Gastroesophageal sphincter (tissue), 4 donors: ENCODE data around the gene ABHD12. TPM values are rescaled to one million over a fixed set of nuclear protein-coding genes. Genes with fewer than 3 reads are reported as not detected.

Source experiments
- ATAC-seq: fragments of 150-250 bp; one replicate; pipeline ENCODE4 v1.9.1; 2016; ENCODE audit warnings: mild to moderate bottlenecking, moderate library complexity
- H3K27ac ChIP-seq, 4 donors: fragments of 200-600 bp; sonication (generic) in 3 of 4; 1 replicate in 3 of 4; 2 replicates in 1 of 4; pipeline ENCODE4 v1.5.1; 2016 to 2019
- H3K27me3 ChIP-seq: fragments of 200-600 bp; sonication (generic); one replicate; pipeline ENCODE4 v1.5.1; 2019
- H3K36me3 ChIP-seq, 2 donors: fragments of 200-600 bp; sonication (generic); one replicate each; pipeline ENCODE4 v1.5.1; 2019; ENCODE audit warnings: control low read depth in 1 of 2
- H3K4me1 ChIP-seq, 3 donors: fragments of 200-600 bp; sonication (generic); 1 replicate in 2 of 3; 2 replicates in 1 of 3; pipeline ENCODE4 v1.5.1; 2016 to 2019; ENCODE audit warnings: control low read depth in 2 of 3
- H3K4me3 ChIP-seq, 2 donors: fragments of 200-600 bp; sonication (generic); one replicate each; pipeline ENCODE4 v1.5.1; 2019; ENCODE audit warnings: mild to moderate bottlenecking in 1 of 2, moderate library complexity in 1 of 2
- H3K9me3 ChIP-seq, 3 donors: fragments of 200-600 bp; sonication (generic); one replicate each; pipeline ENCODE4 v1.5.1; 2017 to 2019; ENCODE audit warnings: control low read depth in 2 of 3
- CTCF ChIP-seq, 4 experiments: fragments of 200-600 bp in 2 of 4; fragments of 450-650 bp in 2 of 4; sonication (generic) in 1 of 4; IDR thresholded peaks; one replicate each; pipeline ENCODE4 v1.5.1; 2017 to 2019; ENCODE audit warnings: antibody characterized with exemption in 4 of 4, mild to moderate bottlenecking in 2 of 4, moderate library complexity in 2 of 4
- EP300 ChIP-seq: sonication (generic); formaldehyde crosslinking; IDR thresholded peaks from one replicate; pipeline ENCODE4 v1.6.1; 2017; ENCODE audit warnings: antibody characterized with exemption, mild to moderate bottlenecking
- POLR2A ChIP-seq, 2 donors: fragments of 450-650 bp; IDR thresholded peaks; one replicate each; pipeline ENCODE4 v1.6.1; 2017; ENCODE audit warnings: antibody characterized with exemption in 2 of 2, mild to moderate bottlenecking in 2 of 2, moderate library complexity in 1 of 2
- POLR2AphosphoS5 ChIP-seq: sonication (generic); formaldehyde crosslinking; IDR thresholded peaks from one replicate; pipeline ENCODE4 v1.6.1; 2017; ENCODE audit warnings: antibody characterized with exemption
- WGBS, 2 donors: methylation state at CpG; one replicate each; pipeline ENCODE4 v1.1.5; 2018; ENCODE audit warnings: low coverage in 1 of 2; 5-methylcytosine and 5-hydroxymethylcytosine counted together
- total RNA-seq, 4 donors: library from RNA; depleted of rRNA; stranded (reverse); fragments of >200 nt; gene quantifications; one replicate each; pipeline ENCODE4 v1.1.0, GENCODE V29; 2016

Gene ABHD12
- total RNA-seq, 4 donors from 2014 or later, result 19.2 to 45.9 (median 39.3) TPM

GRCh38 chr20:25310921-25311728 lies 79.5 kb downstream of the ABHD12 start:
- peaks cover 0 to 31% (median 18%) of the 10 kb centered on the region in 3 donors for H3K4me1 ChIP-seq
- ATAC-seq, result no peak

GRCh38 chr20:25310268-25310920 lies 80.2 kb downstream of the ABHD12 start:
- H3K4me3 ChIP-seq, result peak overlapping the region in 1 of 2 donors; percentile 11

More at GRCh38 chr20:25310921-25311728, 79.5 kb downstream of the ABHD12 start:
- 35 to 71% methylated on average over 3 to 5 of the region's 6 CpGs for WGBS, 2 donors
- peaks cover 0 to 53% of the 10 kb centered on the region in 2 donors for H3K36me3 ChIP-seq
- peak overlapping the region in 3 of 4 donors; percentile 71 to 76 (median 76) for H3K27ac ChIP-seq
- TF ChIP-seq POLR2A (IDR thresholded peaks at IDR 0.05) (no peak), CTCF (IDR thresholded peaks at IDR 0.05) (no peak)
- H3K4me3 ChIP-seq, result peak overlapping the region in 1 of 2 donors; percentile 11
- no peaks in the 10 kb centered on the region for H3K27me3 ChIP-seq
- no peaks in the 10 kb centered on the region for H3K9me3 ChIP-seq

GRCh38 chr20:25309395-25310267 lies 81.0 kb downstream of the ABHD12 start:
- Histone ChIP-seq H3K9me3 (no peaks in the 10 kb centered on the region), H3K4me1 (peaks cover 0 to 31% (median 18%) of the 10 kb centered on the region in 3 donors), H3K4me3 (no peak overlapping the region), H3K36me3 (peaks cover 0 to 47% of the 10 kb centered on the region in 2 donors), H3K27ac (peak overlapping the region in 3 of 4 donors; percentile 71 to 76 (median 76)), H3K27me3 (no peaks in the 10 kb centered on the region)
- ATAC-seq, result peak; percentile 83
- WGBS, 2 donors, result no CpG with 5 or more reads among the region's 18 CpGs
- no peak for TF ChIP-seq POLR2A (IDR thresholded peaks at IDR 0.05)
- TF ChIP-seq POLR2AphosphoS5, result no peak
- no peak for TF ChIP-seq CTCF (IDR thresholded peaks at IDR 0.05)
- TF ChIP-seq EP300, result no peak

More at GRCh38 chr20:25310268-25310920, 80.2 kb downstream of the ABHD12 start:
- peak in 3 of 4 experiments; percentile 37 to 50 (median 45) for TF ChIP-seq CTCF (IDR thresholded peaks at IDR 0.05)
- TF ChIP-seq POLR2A (IDR thresholded peaks at IDR 0.05), result no peak
- peak; percentile 15 for TF ChIP-seq POLR2AphosphoS5
- peak; percentile 87 for ATAC-seq
- Histone ChIP-seq H3K36me3 (peaks cover 0 to 50% of the 10 kb centered on the region in 2 donors), H3K4me1 (peaks cover 0 to 31% (median 18%) of the 10 kb centered on the region in 3 donors), H3K27me3 (no peaks in the 10 kb centered on the region), H3K27ac (peak overlapping the region; percentile 7 to 76 (median 74)), H3K9me3 (no peaks in the 10 kb centered on the region)
- 22 to 27% methylated on average over 6 of the region's 6 CpGs for WGBS, 2 donors

GRCh38 chr20:25308671-25309394 lies 81.8 kb downstream of the ABHD12 start:
- TF ChIP-seq CTCF (IDR thresholded peaks at IDR 0.05), result no peak
- TF ChIP-seq POLR2A (IDR thresholded peaks at IDR 0.05), result no peak
- TF ChIP-seq POLR2AphosphoS5, result no peak
- no peak for TF ChIP-seq EP300
- WGBS, 2 donors, result 67 to 70% methylated on average over 3 to 4 of the region's 17 CpGs
- Histone ChIP-seq H3K4me3 (no peak overlapping the region), H3K36me3 (peaks cover 0 to 47% of the 10 kb centered on the region in 2 donors), H3K27me3 (no peaks in the 10 kb centered on the region), H3K9me3 (no peaks in the 10 kb centered on the region), H3K27ac (peak overlapping the region in 3 of 4 donors; percentile 71 to 76 (median 76)), H3K4me1 (peaks cover 0 to 31% (median 18%) of the 10 kb centered on the region in 3 donors)
- no peak for ATAC-seq
